Measurements from ENCODE around the gene BAX.

GRCh38 chr19:48950159-48950558 lies 4.5 kb upstream of the BAX start:
- TF ChIP-seq CTCF (IDR thresholded peaks at IDR 0.05) (no peak), POLR2A (IDR thresholded peaks at IDR 0.05) (no peak)
